HEK293 (cell line): ENCODE data around the gene KIAA0753.

Experiments
- CTCF ChIA-PET: fragments of 350-600 bp; formaldehyde crosslinking; extraction: SDS; loops from one replicate; lab custom pipeline; 2021; ENCODE audit warnings: antibody characterized with exemption; lab: Yijun Ruan, JAX
- POLR2A ChIA-PET: fragments of 300-600 bp; formaldehyde crosslinking; extraction: SDS; loops from one replicate; lab custom pipeline; 2020; ENCODE audit warnings: antibody characterized with exemption, inconsistent platforms; lab: Yijun Ruan, JAX
- H3K27ac ChIP-seq: fragments of 200-500 bp; sonication (Bioruptor generic); 2 replicates; pipeline ENCODE4 v1.5.1; 2014; ENCODE audit warnings: low read depth, low read length, control low read depth, inconsistent platforms; ENCODE audit errors: extremely low read depth
- H3K36me3 ChIP-seq, 2 experiments: fragments of 200-500 bp in 1 of 2; sonication (Bioruptor generic) in 1 of 2; 1 replicate in 1 of 2; 2 replicates in 1 of 2; pipeline ENCODE4 v1.5.1; 2014 to 2017; ENCODE audit warnings: inconsistent platforms in 2 of 2, low read length in 2 of 2; ENCODE audit not compliant: control insufficient read depth in 2 of 2, insufficient read depth in 1 of 2
- H3K4me1 ChIP-seq: fragments of 200-500 bp; sonication (Bioruptor generic); 2 replicates; pipeline ENCODE4 v1.5.1; 2014; ENCODE audit warnings: mild to moderate bottlenecking, low read length, inconsistent platforms; ENCODE audit not compliant: control insufficient read depth, insufficient read depth
- H3K4me3 ChIP-seq: 2 replicates; pipeline ENCODE4 v1.5.1; 2011; ENCODE audit warnings: low read depth, mild to moderate bottlenecking, control low read depth, low read length, moderate library complexity
- H3K9me3 ChIP-seq: fragments of 200-500 bp; sonication (Bioruptor generic); 2 replicates; pipeline ENCODE4 v1.5.1; 2014; ENCODE audit warnings: low read depth, low read length, inconsistent platforms; ENCODE audit not compliant: control insufficient read depth, insufficient read depth
- MEIS1 ChIP-seq: sonication (generic); formaldehyde crosslinking; IDR thresholded peaks from 2 replicates; pipeline ENCODE4 v1.8.1; 2022; ENCODE audit warnings: missing genetic modification reagents, mild to moderate bottlenecking, borderline replicate concordance
- SALL2 ChIP-seq: fragments of 450-650 bp; formaldehyde crosslinking; IDR thresholded peaks from 2 replicates; pipeline ENCODE4 v1.5.0; 2017; ENCODE audit warnings: missing biosample characterization, mild to moderate bottlenecking, missing genetic modification characterization, borderline replicate concordance
- SP7 ChIP-seq: fragments of 450-650 bp; formaldehyde crosslinking; IDR thresholded peaks from 2 replicates; pipeline ENCODE4 v1.5.1; 2016; ENCODE audit warnings: missing biosample characterization, missing genetic modification characterization
- ZBTB21 ChIP-seq: fragments of 450-650 bp; formaldehyde crosslinking; IDR thresholded peaks from 2 replicates; pipeline ENCODE4 v1.5.1; 2017; ENCODE audit warnings: missing biosample characterization, missing genetic modification characterization
- ZBTB8A ChIP-seq: fragments of 450-650 bp; formaldehyde crosslinking; IDR thresholded peaks from 2 replicates; pipeline ENCODE4 v1.5.1; 2016; ENCODE audit warnings: missing biosample characterization, missing genetic modification characterization
- ZFHX2 ChIP-seq: fragments of 450-650 bp; formaldehyde crosslinking; conservative IDR thresholded peaks from 2 replicates; pipeline ENCODE4 v1.5.1; 2016; ENCODE audit warnings: missing biosample characterization, missing genetic modification characterization
- ZNF112 ChIP-seq: fragments of 450-650 bp; formaldehyde crosslinking; IDR thresholded peaks from 2 replicates; pipeline ENCODE4 v1.5.0; 2017; ENCODE audit warnings: missing biosample characterization, missing genetic modification characterization
- ZNF133 ChIP-seq: fragments of 450-650 bp; formaldehyde crosslinking; IDR thresholded peaks from 2 replicates; pipeline ENCODE4 v1.5.1; 2016; ENCODE audit warnings: missing biosample characterization, missing genetic modification characterization
- ZNF2 ChIP-seq: fragments of 450-650 bp; formaldehyde crosslinking; IDR thresholded peaks from 2 replicates; pipeline ENCODE4 v1.5.1; 2016; ENCODE audit warnings: missing biosample characterization, missing genetic modification characterization
- ZNF248 ChIP-seq: fragments of 450-650 bp; formaldehyde crosslinking; IDR thresholded peaks from 2 replicates; pipeline ENCODE4 v1.5.1; 2017; ENCODE audit warnings: missing biosample characterization, missing genetic modification characterization
- ZNF274 ChIP-seq, 2 experiments: fragments of 200-500 bp in 1 of 2; fragments of 450-650 bp in 1 of 2; sonication (Bioruptor generic) in 1 of 2; formaldehyde crosslinking in 1 of 2; IDR thresholded peaks; 2 replicates each; pipeline versions ENCODE4 v1.5.1 to v1.6.1; 2014 to 2016; ENCODE audit warnings: borderline replicate concordance in 1 of 2, inconsistent platforms in 1 of 2, low read length in 1 of 2, missing biosample characterization in 1 of 2, missing genetic modification characterization in 1 of 2
- ZNF311 ChIP-seq: fragments of 450-650 bp; formaldehyde crosslinking; IDR thresholded peaks from 2 replicates; pipeline ENCODE4 v1.5.1; 2017; ENCODE audit warnings: missing biosample characterization, missing genetic modification characterization, borderline replicate concordance
- ZNF350 ChIP-seq: fragments of 450-650 bp; formaldehyde crosslinking; IDR thresholded peaks from 2 replicates; pipeline ENCODE4 v1.5.0; 2017; ENCODE audit warnings: missing biosample characterization, mild to moderate bottlenecking, missing genetic modification characterization
- ZNF366 ChIP-seq: fragments of 450-650 bp; formaldehyde crosslinking; conservative IDR thresholded peaks from 2 replicates; pipeline ENCODE4 v1.5.1; 2016; ENCODE audit warnings: missing biosample characterization, missing genetic modification characterization
- ZNF621 ChIP-seq: fragments of 450-650 bp; formaldehyde crosslinking; IDR thresholded peaks from 2 replicates; pipeline ENCODE4 v1.5.1; 2017; ENCODE audit warnings: missing biosample characterization, missing genetic modification characterization
- ZNF658 ChIP-seq: fragments of 450-650 bp; formaldehyde crosslinking; IDR thresholded peaks from 2 replicates; pipeline ENCODE4; 2016; ENCODE audit warnings: missing biosample characterization, missing genetic modification characterization
- ZNF747 ChIP-seq: fragments of 450-650 bp; formaldehyde crosslinking; IDR thresholded peaks from 2 replicates; pipeline ENCODE4 v1.5.1; 2016; ENCODE audit warnings: missing biosample characterization, missing genetic modification characterization
- ZNF785 ChIP-seq: fragments of 450-650 bp; formaldehyde crosslinking; IDR thresholded peaks from 2 replicates; pipeline ENCODE4 v1.5.1; 2016; ENCODE audit warnings: missing biosample characterization, missing genetic modification characterization
- TF ChIP-seq, protein P1 (sequence below): fragments of 450-650 bp; formaldehyde crosslinking; IDR thresholded peaks from 2 replicates; pipeline ENCODE4 v1.5.1; 2016; ENCODE audit warnings: missing biosample characterization, missing genetic modification characterization
- TF ChIP-seq, protein P2 (sequence below): fragments of 450-650 bp; formaldehyde crosslinking; IDR thresholded peaks from 2 replicates; pipeline ENCODE4 v1.5.1; 2016; ENCODE audit warnings: missing biosample characterization, missing genetic modification characterization
- TF ChIP-seq, protein P3 (sequence below): fragments of 450-650 bp; formaldehyde crosslinking; IDR thresholded peaks from 2 replicates; pipeline ENCODE4 v1.5.1; 2016; ENCODE audit warnings: missing biosample characterization, missing genetic modification characterization, low read depth
- TF ChIP-seq, protein P4 (sequence below): fragments of 450-650 bp; formaldehyde crosslinking; IDR thresholded peaks from 2 replicates; pipeline ENCODE4 v1.5.1; 2016; ENCODE audit warnings: missing biosample characterization, missing genetic modification characterization
- TF ChIP-seq, protein P5 (sequence below): fragments of 450-650 bp; formaldehyde crosslinking; IDR thresholded peaks from 2 replicates; pipeline ENCODE4 v1.5.1; 2017; ENCODE audit warnings: missing biosample characterization, missing genetic modification characterization
- TF ChIP-seq, protein P6 (sequence below): fragments of 450-650 bp; formaldehyde crosslinking; IDR thresholded peaks from 2 replicates; pipeline ENCODE4 v1.5.1; 2016; ENCODE audit warnings: missing biosample characterization, missing genetic modification characterization

Gene KIAA0753

DNA sequence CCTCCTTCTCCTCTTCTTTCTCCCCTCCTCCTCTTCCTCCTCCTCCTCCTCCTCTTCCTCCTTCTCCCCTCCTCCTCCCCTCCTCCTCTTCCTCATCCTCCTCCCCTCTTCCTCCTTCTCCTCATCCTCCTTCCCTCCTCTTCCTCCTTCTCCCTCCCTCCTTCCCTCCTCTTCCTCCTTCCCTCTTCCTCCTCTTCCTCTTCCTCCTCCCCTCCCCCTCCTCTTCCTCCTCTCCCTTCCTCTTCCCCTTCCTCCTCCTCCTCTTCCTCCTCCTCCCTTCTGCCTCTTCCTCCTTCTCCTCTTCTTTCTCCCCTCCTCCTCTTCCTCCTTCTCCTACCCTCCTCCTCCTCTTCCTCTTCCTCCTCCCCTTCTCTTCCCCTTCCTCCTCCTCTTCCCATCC is 79.1 kb downstream of the KIAA0753 start (continued):
- TF ChIP-seq, protein P1, sequence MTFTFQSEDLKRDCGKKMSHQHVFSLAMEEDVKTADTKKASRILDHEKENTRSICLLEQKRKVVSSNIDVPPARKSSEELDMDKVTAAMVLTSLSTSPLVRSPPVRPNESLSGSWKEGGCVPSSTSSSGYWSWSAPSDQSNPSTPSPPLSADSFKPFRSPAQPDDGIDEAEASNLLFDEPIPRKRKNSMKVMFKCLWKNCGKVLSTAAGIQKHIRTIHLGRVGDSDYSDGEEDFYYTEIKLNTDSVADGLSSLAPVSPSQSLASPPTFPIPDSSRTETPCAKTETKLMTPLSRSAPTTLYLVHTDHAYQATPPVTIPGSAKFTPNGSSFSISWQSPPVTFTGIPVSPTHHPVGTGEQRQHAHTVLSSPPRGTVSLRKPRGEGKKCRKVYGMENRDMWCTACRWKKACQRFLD (tag by site-specific recombination) = no peak
- TF ChIP-seq ZNF311 = no peak
- TF ChIP-seq, all 188 proteins: peak for 4

DNA sequence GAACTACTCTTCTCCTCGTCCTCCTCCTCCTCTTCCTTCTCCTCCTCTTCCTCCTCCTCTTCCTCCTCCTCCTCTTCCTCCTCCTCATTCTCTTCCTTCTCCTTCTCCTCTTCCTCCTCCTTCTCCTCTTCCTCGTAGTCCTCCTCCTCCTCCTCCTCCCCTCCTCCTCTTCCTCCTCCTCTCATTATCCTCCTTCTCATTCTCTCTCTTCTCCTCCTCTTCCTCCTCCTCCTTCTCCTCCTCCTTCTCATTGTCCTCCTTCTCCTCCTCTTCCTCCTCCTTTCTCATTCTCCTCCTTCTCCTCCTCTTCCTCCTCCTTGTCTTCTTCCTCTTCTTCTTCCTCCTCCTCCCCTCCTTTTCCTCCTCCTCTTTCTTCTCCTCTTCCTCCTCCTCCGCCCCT is 80.0 kb downstream of the KIAA0753 start:
- Histone ChIP-seq H3K36me3 (no peaks in the 10 kb centered on the region), H3K4me1 (no peaks in the 10 kb centered on the region), H3K9me3 (no peaks in the 10 kb centered on the region), H3K4me3 (no peak overlapping the region), H3K27ac (no peak overlapping the region)
- ChIA-PET POLR2A (no interaction called here), CTCF (interaction anchor here (0.6 kb wide), 1 partner anchor 54 kb away, joined by 3 read pairs; no protein-coding TSS in a partner anchor)
- TF ChIP-seq ZNF248 (tag by site-specific recombination) (0 out of 2 replicates have a peak, but pooled peaks have one; percentile 20), ZNF274 (IDR thresholded peaks at IDR 0.05; ENCODE audit: low read length) (no peak), ZNF274 (tag by site-specific recombination; IDR thresholded peaks at IDR 0.05; ENCODE audit: borderline replicate concordance) (0 out of 2 replicates have a peak, but pooled peaks have one; percentile 8), MEIS1 (CRISPR knock-in tag) (no peak), ZNF621 (tag by site-specific recombination) (0 out of 2 replicates have a peak, but pooled peaks have one; percentile 45), SP7 (tag by site-specific recombination) (no peak), SALL2 (peak; percentile 85; the same call in 1 of the 2 replicates), ZNF747 (tag by site-specific recombination) (no peak), ZBTB8A (tag by site-specific recombination) (no peak), ZNF366 (tag by site-specific recombination) (peak; percentile 92), ZNF2 (no peak), ZBTB21 (tag by site-specific recombination) (no peak), ZFHX2 (tag by site-specific recombination) (peak; percentile 85), ZNF350 (tag by site-specific recombination) (no peak), ZNF133 (tag by site-specific recombination) (no peak), ZNF658 (tag by site-specific recombination) (no peak), ZNF785 (peak; percentile 80; the same call in 1 of the 2 replicates), ZNF112 (0 out of 2 replicates have a peak, but pooled peaks have one; percentile 14)
- TF ChIP-seq, protein P2, sequence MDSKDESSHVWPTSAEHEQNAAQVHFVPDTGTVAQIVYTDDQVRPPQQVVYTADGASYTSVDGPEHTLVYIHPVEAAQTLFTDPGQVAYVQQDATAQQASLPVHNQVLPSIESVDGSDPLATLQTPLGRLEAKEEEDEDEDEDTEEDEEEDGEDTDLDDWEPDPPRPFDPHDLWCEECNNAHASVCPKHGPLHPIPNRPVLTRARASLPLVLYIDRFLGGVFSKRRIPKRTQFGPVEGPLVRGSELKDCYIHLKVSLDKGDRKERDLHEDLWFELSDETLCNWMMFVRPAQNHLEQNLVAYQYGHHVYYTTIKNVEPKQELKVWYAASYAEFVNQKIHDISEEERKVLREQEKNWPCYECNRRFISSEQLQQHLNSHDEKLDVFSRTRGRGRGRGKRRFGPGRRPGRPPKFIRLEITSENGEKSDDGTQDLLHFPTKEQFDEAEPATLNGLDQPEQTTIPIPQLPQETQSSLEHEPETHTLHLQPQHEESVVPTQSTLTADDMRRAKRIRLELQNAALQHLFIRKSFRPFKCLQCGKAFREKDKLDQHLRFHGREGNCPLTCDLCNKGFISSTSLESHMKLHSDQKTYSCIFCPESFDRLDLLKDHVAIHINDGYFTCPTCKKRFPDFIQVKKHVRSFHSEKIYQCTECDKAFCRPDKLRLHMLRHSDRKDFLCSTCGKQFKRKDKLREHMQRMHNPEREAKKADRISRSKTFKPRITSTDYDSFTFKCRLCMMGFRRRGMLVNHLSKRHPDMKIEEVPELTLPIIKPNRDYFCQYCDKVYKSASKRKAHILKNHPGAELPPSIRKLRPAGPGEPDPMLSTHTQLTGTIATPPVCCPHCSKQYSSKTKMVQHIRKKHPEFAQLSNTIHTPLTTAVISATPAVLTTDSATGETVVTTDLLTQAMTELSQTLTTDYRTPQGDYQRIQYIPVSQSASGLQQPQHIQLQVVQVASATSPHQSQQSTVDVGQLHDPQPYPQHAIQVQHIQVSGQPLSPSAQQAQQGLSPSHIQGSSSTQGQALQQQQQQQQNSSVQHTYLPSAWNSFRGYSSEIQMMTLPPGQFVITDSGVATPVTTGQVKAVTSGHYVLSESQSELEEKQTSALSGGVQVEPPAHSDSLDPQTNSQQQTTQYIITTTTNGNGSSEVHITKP (tag by site-specific recombination) = no peak
- TF ChIP-seq, protein P3, sequence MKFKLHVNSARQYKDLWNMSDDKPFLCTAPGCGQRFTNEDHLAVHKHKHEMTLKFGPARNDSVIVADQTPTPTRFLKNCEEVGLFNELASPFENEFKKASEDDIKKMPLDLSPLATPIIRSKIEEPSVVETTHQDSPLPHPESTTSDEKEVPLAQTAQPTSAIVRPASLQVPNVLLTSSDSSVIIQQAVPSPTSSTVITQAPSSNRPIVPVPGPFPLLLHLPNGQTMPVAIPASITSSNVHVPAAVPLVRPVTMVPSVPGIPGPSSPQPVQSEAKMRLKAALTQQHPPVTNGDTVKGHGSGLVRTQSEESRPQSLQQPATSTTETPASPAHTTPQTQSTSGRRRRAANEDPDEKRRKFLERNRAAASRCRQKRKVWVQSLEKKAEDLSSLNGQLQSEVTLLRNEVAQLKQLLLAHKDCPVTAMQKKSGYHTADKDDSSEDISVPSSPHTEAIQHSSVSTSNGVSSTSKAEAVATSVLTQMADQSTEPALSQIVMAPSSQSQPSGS (tag by site-specific recombination) = no peak
- TF ChIP-seq, protein P4, sequence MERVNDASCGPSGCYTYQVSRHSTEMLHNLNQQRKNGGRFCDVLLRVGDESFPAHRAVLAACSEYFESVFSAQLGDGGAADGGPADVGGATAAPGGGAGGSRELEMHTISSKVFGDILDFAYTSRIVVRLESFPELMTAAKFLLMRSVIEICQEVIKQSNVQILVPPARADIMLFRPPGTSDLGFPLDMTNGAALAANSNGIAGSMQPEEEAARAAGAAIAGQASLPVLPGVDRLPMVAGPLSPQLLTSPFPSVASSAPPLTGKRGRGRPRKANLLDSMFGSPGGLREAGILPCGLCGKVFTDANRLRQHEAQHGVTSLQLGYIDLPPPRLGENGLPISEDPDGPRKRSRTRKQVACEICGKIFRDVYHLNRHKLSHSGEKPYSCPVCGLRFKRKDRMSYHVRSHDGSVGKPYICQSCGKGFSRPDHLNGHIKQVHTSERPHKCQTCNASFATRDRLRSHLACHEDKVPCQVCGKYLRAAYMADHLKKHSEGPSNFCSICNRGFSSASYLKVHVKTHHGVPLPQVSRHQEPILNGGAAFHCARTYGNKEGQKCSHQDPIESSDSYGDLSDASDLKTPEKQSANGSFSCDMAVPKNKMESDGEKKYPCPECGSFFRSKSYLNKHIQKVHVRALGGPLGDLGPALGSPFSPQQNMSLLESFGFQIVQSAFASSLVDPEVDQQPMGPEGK (tag by site-specific recombination) = no peak
- TF ChIP-seq, protein P5, sequence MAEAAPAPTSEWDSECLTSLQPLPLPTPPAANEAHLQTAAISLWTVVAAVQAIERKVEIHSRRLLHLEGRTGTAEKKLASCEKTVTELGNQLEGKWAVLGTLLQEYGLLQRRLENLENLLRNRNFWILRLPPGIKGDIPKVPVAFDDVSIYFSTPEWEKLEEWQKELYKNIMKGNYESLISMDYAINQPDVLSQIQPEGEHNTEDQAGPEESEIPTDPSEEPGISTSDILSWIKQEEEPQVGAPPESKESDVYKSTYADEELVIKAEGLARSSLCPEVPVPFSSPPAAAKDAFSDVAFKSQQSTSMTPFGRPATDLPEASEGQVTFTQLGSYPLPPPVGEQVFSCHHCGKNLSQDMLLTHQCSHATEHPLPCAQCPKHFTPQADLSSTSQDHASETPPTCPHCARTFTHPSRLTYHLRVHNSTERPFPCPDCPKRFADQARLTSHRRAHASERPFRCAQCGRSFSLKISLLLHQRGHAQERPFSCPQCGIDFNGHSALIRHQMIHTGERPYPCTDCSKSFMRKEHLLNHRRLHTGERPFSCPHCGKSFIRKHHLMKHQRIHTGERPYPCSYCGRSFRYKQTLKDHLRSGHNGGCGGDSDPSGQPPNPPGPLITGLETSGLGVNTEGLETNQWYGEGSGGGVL = 0 out of 2 replicates have a peak, but pooled peaks have one; percentile 28
- TF ChIP-seq, protein P6, sequence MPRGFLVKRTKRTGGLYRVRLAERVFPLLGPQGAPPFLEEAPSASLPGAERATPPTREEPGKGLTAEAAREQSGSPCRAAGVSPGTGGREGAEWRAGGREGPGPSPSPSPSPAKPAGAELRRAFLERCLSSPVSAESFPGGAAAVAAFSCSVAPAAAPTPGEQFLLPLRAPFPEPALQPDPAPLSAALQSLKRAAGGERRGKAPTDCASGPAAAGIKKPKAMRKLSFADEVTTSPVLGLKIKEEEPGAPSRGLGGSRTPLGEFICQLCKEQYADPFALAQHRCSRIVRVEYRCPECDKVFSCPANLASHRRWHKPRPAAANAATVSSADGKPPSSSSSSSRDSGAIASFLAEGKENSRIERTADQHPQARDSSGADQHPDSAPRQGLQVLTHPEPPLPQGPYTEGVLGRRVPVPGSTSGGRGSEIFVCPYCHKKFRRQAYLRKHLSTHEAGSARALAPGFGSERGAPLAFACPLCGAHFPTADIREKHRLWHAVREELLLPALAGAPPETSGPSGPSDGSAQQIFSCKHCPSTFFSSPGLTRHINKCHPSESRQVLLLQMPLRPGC = no peak
